HG03439 (cell line): Measurements from ENCODE around the gene KLHDC9.
A peak's percentile ranks its signal among the peaks of the same experiment; 100 is the strongest.
"Not testable (repeated sequence)": the region's sequence is repeated elsewhere in the genome, so short reads cannot be mapped to it uniquely, and the experiment has no call there.

Experiments used
- ATAC-seq: cut with Tn5 transposase; IDR thresholded peaks from one replicate; pipeline ENCODE4 v1.9.1; 2021; ENCODE audit warnings: mild to moderate bottlenecking, moderate library complexity; ENCODE audit not compliant: unreplicated experiment

The KLHDC9 gene

DNA sequence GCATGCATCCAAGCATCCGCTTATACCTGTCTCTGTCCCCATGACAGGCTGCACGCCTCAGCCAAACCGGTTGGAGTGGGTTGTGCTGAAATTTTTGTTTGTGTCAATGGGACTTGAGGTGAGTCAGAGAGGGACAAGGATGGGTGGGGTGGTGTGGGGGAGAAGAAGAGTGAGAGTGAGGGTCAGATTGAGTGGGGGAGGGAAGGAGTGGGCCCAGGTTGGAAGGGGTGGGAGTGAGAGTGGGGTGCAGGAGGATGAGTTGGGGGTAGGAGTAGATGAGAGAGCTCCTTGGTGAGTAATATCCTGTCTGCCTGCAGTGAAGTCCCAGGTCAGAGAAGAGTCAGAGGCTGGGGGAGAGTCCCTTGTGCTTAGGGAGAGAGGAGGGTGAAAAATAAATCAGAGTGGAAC lies 5.5 kb upstream of the KLHDC9 start:
- ATAC-seq: no peak

DNA sequence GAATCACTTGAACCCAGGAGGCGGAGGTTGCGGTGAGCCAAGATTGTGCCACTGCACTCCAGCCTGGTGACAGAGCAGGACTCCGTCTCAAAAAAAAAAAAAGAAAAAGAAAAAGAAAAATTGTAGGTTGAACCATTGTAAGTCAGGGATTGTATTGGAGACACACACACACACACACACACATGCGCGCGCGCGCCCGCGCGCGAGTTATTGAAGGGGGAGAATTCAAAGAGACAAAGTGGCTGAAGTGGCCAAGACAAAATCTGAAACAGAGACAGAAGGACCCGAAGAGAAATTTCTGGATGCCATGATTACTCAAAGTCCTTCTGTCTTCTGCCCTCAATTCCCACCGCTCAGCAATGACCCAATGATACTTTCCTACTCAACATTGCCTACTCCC lies 3.7 kb upstream of the KLHDC9 start:
- ATAC-seq: no peak

DNA sequence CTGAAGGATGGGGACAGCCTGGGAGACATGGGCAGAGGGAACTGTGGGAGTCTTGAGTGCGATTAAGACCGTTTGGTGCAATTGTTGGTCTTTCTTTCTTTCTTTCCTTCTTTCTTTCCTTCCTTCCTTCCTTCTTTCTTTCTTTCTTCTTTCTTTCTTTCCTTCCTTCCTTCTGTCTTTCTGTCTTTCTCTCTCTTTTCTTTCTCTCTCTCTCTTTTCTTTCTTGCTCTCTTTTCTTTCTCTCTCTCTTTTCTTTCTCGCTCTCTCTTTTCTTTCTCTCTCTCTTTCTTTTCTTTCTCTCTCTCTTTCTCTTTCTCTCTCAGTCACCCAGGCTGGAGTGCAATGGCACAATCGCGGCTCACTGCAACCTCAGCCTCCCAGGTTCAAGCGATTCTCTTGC lies 2.9 kb upstream of the KLHDC9 start:
- ATAC-seq: no peak

DNA sequence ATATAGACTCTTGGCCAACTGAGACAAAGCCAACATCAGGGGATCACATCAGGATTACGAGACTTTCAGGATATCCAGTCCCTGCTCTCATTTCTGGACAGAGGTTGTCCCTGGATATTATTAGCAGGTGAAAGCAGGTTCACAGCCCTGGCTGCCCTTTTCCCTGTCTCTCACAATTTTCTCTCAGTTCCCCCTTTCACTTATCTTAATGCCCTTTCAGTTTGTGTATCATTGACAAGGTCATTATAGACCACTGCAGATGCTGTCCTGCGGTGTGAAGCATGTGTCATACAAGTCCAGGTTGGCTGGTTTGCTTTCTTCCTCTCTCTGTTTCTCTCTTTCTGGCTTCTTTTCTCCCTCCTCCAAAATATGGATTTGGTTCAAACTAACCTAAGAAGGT lies 2.1 kb upstream of the KLHDC9 start:
- no peak for ATAC-seq

DNA sequence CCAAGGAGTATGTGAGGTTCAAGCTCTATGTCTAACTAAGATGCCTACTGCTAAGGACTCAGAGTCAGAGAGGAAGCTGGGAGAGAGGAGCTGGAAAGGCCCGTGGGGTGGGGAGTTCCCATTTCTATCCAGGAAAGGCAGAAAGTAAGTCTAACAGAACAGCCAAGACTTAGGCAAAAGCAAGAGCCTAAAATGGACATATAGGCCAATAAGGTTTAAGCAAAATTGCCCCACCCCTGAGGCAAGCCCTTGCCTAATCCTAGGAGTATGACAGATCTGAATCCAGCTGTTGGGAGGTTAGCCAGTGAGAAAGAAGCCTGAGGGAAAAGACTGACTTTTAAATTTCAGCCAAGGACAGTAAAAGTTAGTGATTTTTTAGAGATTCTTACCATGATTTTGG lies 1.6 kb upstream of the KLHDC9 start:
- no peak for ATAC-seq

DNA sequence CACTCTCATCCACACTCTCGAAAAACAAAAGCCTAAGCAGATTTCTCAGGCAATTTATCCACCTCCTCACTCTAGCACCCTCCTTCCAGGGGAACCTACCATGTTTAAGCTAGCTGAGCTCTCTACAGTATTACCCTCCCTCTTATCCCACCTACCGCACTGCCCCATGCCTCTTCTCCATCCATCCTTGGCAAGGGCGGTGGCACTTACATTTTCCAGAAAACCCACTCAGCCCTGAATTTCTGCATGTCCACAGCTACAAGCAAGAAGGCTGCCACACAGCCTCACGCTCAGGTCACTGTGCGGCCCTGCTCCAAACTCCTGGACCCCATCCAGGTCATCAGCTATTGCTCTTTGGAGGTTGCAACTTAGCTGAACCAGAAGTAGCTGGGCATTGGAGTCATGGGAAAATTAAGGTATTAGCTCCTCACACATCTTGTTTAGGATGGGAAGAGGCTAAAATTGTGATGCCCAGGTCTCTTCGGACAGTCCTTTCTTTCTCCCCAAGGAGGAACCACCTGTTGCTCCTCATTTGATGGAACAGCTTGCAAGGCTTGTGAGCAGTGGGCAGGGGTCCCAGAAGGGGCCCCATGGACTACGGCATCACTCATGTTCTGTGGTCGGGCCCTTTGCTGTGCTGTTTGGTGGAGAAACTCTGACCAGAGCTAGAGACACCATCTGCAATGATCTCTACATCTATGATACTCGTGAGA lies 1.1 kb downstream of the KLHDC9 start:
- ATAC-seq: no peak

DNA sequence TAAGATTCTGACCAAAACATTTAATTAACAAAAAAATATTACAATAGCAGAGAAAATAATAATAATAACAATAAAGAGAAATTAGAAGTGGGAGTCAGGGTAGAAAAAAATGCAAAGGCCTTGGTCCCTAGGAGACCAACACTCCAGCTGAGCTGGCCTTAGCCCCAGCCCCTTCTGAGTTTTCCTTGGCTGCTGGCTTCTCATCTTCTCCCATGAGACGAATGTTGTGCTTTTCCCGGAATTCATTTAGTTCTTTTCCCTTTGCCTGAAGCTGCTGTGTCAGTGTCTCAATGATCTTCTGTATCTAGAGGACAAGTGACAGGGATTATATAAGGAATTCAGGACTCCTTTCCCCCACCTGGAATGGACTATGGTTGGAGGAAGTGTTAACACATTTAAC lies 2.4 kb downstream of the KLHDC9 start:
- no peak for ATAC-seq

DNA sequence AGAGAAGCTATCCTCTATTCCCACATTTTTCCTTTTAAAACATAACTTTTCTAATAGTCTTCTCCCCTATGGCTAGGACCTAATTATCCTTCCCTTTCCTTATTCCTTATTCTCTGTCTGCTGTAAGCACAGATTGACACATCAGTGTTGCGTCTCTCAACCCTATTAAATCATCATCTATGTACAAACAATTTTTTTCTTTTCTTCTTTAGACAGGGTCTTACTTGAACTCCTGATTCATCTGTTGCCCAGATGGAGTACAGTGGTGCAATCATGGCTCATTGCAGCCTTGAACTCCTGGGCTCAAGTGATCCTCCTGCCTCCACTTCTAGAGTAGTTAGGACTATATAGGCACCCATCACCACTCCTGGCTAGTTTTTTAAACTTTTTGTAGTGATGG lies 8.3 kb downstream of the KLHDC9 start:
- no peak for ATAC-seq

DNA sequence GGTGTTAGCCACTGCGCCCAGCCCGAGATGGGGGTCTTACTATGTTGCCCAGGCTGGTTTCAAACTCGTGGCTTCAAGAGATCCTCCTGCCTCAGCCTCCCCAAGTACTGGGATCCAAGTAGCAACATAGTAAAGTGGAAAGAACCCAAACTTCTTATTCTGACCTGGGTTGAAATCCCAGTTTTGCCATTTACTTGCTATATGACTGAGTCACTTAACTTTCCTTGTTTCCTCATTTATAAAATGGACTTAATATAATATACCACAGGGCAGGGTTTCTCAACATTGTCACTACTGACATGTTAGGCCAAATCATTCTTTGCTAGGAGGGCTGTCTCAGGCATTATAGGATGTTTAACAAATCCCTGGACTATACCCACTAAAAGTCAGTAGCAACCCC lies 13.0 kb downstream of the KLHDC9 start:
- ATAC-seq: no peak

DNA sequence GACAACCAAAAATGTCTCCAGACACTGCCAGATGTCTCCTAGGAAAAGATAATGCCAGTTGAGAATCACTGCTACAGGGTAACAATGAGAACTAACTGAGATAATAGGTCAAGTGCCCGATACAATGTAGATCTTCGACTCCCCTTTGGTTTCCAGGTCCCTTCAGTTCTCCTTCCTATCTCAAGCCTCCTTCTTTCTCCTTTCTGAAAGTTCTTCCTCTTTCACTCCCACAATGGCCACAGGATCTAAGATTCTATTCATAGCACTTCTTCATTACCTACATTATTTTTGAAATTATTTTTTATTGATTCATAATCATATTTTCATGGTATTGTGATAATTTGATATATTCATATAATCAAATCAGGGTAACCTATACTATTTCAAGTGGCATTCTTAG lies 13.4 kb downstream of the KLHDC9 start:
- no peak for ATAC-seq

DNA sequence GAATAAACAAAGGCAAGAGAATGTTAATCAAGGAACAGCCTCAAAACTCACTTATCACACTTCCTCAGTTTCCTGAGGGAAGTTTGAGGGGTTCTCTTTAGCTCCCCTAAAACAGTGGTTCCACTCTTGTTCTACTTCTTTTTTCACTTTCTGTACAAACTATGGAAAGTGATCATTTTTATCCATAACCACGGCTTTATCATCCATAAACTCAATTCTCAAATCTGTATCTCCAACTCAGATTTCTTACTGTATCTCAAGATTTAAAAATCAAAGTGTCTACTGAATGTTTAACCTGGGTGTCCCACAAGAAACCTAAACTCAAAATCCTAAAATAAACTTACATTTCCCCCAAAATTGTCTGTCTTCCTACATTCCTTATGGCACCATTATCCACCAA lies 15.8 kb downstream of the KLHDC9 start:
- no peak for ATAC-seq

DNA sequence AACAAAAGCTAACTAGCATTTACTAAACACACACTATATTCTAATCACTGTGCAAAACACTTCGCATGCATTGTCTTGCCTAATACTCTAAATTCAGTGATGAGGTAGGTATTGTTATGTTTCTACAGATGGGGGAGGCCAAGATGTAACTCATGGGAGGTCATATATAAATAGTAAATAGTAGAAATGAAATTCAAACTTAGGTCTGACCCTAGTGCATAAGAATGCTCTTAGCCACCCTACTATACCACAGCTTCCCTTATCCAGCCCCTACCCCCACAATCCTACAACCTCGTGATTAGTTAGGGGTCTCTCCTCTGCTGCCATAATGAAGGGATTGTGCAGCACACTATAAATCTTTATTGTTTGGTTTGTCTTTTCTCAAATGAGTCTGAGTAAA lies 16.4 kb downstream of the KLHDC9 start:
- ATAC-seq: no peak

DNA sequence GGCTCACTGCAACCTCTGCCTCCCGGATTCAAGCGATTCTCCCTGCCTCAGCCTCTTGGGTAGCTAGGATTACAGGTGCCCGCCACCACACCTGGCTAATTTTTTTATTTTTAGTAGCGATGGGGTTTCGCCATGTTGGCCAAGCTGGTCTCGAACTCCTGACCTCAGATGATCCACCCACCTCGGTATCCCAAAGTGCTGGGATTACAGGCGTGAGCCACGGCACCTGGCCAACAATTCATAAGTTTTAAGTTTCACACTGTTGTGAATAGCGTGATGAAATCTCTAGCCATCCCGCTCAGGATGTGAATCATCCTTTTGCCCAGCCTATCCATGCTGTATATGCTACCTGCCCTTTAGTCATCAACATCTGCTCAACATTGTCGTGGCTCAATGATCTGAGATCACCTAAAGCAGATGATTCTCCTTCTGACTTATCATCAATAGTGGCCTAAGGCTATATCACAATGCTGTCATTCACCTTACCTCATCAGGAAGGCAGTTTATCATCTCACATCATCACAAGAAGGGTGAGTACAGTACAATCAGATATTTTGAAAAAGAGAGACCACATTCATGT lies 17.1 kb downstream of the KLHDC9 start:
- no peak for ATAC-seq

DNA sequence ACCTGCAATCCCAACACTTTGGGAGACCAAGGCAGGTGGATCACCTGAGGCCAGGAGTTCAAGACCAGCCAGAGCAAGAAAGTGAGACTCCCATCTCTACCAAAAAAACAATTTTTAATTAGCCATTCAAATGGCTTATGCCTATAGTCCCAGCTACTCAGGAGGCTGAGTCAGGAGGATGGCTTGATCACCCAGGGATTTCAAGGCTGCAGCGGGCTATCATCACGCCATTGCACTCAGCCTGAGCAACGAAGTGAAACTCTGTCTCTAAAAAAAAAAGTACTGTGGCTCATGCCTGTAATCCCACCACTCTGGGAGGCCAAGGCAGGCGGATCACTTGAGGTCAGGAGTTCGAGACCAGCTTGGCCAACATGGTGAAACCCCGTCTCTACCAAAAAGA lies 17.8 kb downstream of the KLHDC9 start:
- ATAC-seq: not testable (repeated sequence)

DNA sequence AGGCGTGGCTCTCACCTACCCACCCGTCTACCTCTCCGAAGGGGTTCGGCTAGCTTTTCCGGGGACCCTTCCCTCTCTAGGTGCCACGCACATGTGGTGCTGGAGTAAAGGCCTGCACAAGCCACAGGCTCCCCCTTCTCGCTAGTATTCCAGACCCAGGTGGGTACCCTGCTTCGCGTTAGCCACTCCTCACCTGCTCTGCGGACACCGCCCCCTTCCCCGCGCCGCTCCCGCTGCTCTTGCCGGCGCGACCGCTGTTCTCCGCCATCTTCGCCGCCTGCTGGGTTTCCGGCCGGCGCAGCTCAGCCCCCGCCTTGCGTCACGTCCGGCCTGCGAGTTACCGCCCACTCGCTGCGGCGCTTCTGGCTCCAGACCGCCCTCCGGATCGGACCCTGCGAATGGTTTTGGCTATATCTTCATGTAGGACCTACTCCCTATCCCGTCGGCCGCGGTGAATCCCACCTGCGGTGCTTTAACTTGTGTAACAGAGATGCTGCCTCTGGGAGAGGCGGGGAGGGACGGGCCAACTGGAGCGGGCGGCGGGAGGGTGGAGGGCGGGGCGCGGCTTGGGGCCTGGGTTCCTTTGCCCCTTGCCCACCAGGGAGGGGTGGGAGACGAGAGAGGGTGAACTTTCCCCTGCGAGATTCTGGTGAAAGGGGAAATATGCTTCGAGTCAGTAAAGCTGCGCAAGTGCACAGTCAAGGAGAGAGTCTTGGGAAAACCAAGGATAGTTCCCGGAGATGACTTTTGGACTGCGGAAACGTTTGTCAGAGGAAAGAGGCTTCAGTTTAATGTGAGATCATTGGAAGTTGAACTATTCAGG lies 19.8 kb downstream of the KLHDC9 start, which contains the start of the genes NIT1 and PFDN2:
Gene NIT1, plus strand, starts transcription at position 347 of the 823 bp plus-strand sequence. Its CDS starts 72 bp downstream, at position 419.
Gene PFDN2, minus strand, starts transcription at position 279 of the 823 bp plus-strand sequence. Its CDS starts 11 bp downstream, at position 268.
- peak; percentile 68 for ATAC-seq

DNA sequence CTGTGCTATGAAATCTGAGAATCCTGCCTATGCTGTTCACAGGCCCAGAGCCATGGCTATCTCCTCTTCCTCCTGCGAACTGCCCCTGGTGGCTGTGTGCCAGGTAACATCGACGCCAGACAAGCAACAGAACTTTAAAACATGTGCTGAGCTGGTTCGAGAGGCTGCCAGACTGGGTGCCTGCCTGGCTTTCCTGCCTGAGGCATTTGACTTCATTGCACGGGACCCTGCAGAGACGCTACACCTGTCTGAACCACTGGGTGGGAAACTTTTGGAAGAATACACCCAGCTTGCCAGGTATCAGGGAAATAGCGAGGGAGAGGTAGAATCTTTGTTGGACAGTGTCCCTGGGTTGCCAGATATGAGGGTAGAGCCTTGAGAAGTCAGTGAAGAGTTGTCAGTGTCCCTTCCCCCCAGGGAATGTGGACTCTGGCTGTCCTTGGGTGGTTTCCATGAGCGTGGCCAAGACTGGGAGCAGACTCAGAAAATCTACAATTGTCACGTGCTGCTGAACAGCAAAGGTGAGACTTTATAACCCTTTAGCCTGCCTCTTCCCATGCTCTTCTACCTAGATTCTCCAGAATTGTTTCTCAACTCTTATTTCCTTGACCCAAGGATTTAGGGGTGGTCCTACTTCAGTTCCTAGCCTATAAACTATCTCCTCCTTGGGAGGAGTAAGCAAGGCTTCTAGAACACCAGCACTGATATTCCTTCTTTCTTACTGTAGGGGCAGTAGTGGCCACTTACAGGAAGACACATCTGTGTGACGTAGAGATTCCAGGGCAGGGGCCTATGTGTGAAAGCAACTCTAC lies 21.1 kb downstream of the KLHDC9 start:
- peak; percentile 44 for ATAC-seq

DNA sequence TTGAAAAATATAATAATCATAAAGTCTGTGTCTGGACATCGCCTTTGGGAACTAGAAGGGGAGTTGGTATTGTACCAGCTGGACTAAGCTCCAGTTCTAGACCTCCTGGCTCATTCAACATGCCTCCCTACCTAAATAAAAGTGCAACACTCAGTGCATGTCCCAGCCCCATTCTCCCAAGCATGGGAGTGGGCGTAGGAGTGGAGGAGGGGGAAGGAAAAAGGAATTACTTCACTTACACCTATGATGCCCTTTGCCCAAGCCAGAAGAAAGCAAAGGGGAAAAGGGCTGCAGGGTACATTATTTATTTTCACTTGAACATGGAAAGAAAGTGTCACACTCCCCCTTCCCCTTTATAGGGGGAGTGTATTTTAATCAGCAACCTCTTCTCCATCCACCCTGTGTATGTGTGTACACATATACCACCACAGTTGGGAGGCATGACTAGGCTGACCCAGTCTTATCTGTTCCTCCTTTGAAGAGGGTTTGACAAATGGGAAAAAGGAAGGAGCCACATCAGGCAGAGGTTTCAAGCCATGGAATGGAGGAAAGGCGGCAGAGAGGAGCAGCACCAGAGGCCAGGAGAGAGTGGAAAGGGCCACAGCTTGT lies 23.0 kb downstream of the KLHDC9 start:
- ATAC-seq: no peak

DNA sequence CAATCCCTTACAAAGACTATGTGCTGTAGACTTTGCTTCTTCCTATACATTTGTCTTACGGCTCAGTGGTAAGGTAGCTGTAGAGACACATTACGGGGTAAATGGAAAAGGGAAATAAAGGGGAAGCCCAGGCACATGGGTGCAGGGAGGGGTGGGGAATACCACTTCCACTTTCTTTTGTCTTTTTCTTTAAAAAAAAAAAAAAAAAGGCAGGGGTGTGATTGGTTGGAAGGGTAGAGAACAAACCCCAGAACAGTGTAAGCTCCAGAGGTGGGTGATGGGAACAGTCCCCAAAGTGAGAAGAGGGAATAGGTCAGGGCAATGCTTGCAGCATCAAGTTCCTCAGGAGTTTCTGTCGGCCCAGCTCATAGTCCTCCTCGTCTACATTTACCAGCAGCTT lies 23.7 kb downstream of the KLHDC9 start:
- no peak for ATAC-seq

DNA sequence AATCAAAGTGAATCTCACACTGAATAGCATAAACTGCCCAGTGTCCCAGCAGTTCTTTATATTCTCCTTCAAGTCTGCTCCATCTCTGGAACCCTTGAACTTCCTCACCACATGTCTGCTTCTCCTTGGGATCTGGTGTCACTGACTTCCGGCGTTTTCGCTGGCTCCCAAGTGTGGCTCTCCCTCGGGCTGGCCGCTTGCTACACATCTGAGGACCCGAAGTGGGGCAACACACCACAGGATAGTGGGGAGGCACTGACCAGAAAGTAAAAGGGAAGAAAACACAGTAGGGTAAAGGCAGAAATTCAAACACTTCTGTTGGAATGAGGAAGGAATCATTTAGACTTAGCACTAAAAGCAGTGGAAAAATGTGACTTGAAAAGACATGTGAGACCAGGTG lies 24.8 kb downstream of the KLHDC9 start:
- ATAC-seq: no peak

DNA sequence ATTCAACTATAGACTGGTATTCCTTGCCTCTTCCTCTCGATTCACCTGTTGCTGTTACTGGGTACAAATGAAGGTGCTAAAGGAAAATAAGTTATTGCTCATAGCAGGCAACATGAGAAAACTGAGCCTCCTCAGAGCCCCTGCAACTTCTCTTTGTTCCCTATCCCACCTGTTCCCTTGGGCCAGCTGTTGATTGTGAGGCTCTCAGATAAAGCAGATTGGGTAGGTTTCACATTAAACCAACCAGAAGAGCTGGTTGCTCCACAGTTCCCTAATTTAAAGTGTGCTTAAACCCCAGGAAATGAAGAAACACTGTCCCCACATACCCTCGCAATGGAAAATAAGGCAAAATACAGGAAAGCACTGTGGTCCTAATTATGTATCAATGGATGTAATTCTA lies 29.5 kb downstream of the KLHDC9 start:
- no peak for ATAC-seq
